ENCODE measurements around the gene CCDC57. TPM values are rescaled to one million over a fixed set of nuclear protein-coding genes. Genes with fewer than 3 reads are reported as not detected.
A peak's percentile ranks its signal among the peaks of the same experiment; 100 is the strongest.

CCDC57 gene
- polyA plus RNA-seq, 3 donors: 17.1 to 43.8 (median 20.1) TPM

- no peaks in the 10 kb centered on the region for H3K9me3 ChIP-seq (replicated peaks in 1 of 2; ENCODE audit: control insufficient read depth in 1 of 2, insufficient read depth in 1 of 2, low read length in 2 of 2)
- no peaks in the 10 kb centered on the region for H3K27me3 ChIP-seq (ENCODE audit: control insufficient read depth in 2 of 2, insufficient read depth in 2 of 2, low read length in 2 of 2)
- Mint-ChIP-seq H3K36me3 (peaks cover 75 to 84% of the 10 kb centered on the region in 2 donors), H3K27me3 (ENCODE audit: low read depth in 3 of 3) (peaks cover 0 to 5% (median 0%) of the 10 kb centered on the region in 3 donors), H3K27ac (peak overlapping the region in 1 of 7 donors; percentile 66), H3K4me1 (peaks cover 12% of the 10 kb centered on the region), H3K9me3 (peaks cover 0 to 4% (median 0%) of the 10 kb centered on the region in 7 donors), H3K4me3 (no peak overlapping the region)
- H4K20me1 ChIP-seq (ENCODE audit: insufficient read depth, low read length): peaks cover 94% of the 10 kb centered on the region
- H3K4me1 ChIP-seq (ENCODE audit: control insufficient read depth in 1 of 2, insufficient read depth in 2 of 2, low read length in 2 of 2): peaks cover 0 to 8% of the 10 kb centered on the region in 2 donors
- no peak overlapping the region for H3K4me2 ChIP-seq (replicated peaks; ENCODE audit: extremely low read depth, low read length, poor library complexity, severe bottlenecking)
- intact Hi-C loops (cut with micrococcal nuclease): no loop called here
- H3K27ac ChIP-seq (ENCODE audit: low read depth in 1 of 2, low read length in 2 of 2): no peak overlapping the region
- H3K9ac ChIP-seq (ENCODE audit: insufficient read depth, low read length, poor library complexity, severe bottlenecking): no peak overlapping the region
- peaks cover 86 to 89% of the 10 kb centered on the region in 2 donors for H3K36me3 ChIP-seq (replicated peaks in 1 of 2; ENCODE audit: control insufficient read depth in 1 of 2, insufficient read depth in 2 of 2, low read length in 2 of 2)
- H3K4me3 ChIP-seq (replicated peaks in 1 of 3; ENCODE audit: low read depth in 2 of 3, low read length in 3 of 3): no peak overlapping the region
- no peak for DNase-seq
- TF ChIP-seq CTCF (IDR thresholded peaks at IDR 0.05): no peak
- peaks cover 84% of the 10 kb centered on the region for H3K79me2 ChIP-seq (ENCODE audit: insufficient read depth, low read length)
- 94% methylated on average over 32 of the region's 33 CpGs for WGBS (ENCODE audit: insufficient coverage)
- no peak overlapping the region for H2AFZ ChIP-seq (ENCODE audit: insufficient read depth, low read depth, low read length, poor library complexity, severe bottlenecking)
These were observed 37.4 kb upstream of the CCDC57 start for GRCh38 chr17:82249896-82250581.

GRCh38 chr17:82248815-82249674 is 36.4 kb upstream of the CCDC57 start:
- H3K4me3 ChIP-seq (replicated peaks in 1 of 3; ENCODE audit: low read depth in 2 of 3, low read length in 3 of 3): no peak overlapping the region
- WGBS (ENCODE audit: insufficient coverage): 91% methylated on average over 40 of the region's 54 CpGs
- H3K9me3 ChIP-seq (replicated peaks in 1 of 2; ENCODE audit: control insufficient read depth in 1 of 2, insufficient read depth in 1 of 2, low read length in 2 of 2): no peaks in the 10 kb centered on the region
- no peak overlapping the region for H3K4me2 ChIP-seq (replicated peaks; ENCODE audit: extremely low read depth, low read length, poor library complexity, severe bottlenecking)
- peaks cover 0 to 8% of the 10 kb centered on the region in 2 donors for H3K4me1 ChIP-seq (ENCODE audit: control insufficient read depth in 1 of 2, insufficient read depth in 2 of 2, low read length in 2 of 2)
- intact Hi-C loops (cut with micrococcal nuclease): no loop called here
- H3K9me3 Mint-ChIP-seq: peaks cover 0 to 4% (median 0%) of the 10 kb centered on the region in 7 donors
- H4K20me1 ChIP-seq (ENCODE audit: insufficient read depth, low read length): peaks cover 98% of the 10 kb centered on the region
- TF ChIP-seq CTCF (IDR thresholded peaks at IDR 0.05): no peak
- no peaks in the 10 kb centered on the region for H3K27me3 ChIP-seq (ENCODE audit: control insufficient read depth in 2 of 2, insufficient read depth in 2 of 2, low read length in 2 of 2)
- H3K4me1 Mint-ChIP-seq: peaks cover 18% of the 10 kb centered on the region
- no peak overlapping the region for H2AFZ ChIP-seq (ENCODE audit: insufficient read depth, low read depth, low read length, poor library complexity, severe bottlenecking)
- no peak overlapping the region for H3K9ac ChIP-seq (ENCODE audit: insufficient read depth, low read length, poor library complexity, severe bottlenecking)
- no peak overlapping the region for H3K27ac ChIP-seq (ENCODE audit: low read depth in 1 of 2, low read length in 2 of 2)
- H3K27ac Mint-ChIP-seq: peak overlapping the region in 3 of 7 donors; percentile 46 to 69 (median 59)
- DNase-seq: no peak
- H3K27me3 Mint-ChIP-seq (ENCODE audit: low read depth in 3 of 3): peaks cover 0 to 5% (median 0%) of the 10 kb centered on the region in 3 donors
- peaks cover 85 to 94% of the 10 kb centered on the region in 2 donors for H3K36me3 Mint-ChIP-seq
- no peak overlapping the region for H3K4me3 Mint-ChIP-seq
- peaks cover 94% of the 10 kb centered on the region for H3K79me2 ChIP-seq (ENCODE audit: insufficient read depth, low read length)
- peaks cover 96% of the 10 kb centered on the region in 2 donors for H3K36me3 ChIP-seq (replicated peaks in 1 of 2; ENCODE audit: control insufficient read depth in 1 of 2, insufficient read depth in 2 of 2, low read length in 2 of 2)

All from CD14-positive monocyte (primary cell).